Endothelial cell of umbilical vein (primary cell): ENCODE data around the gene HLA-DQA1.

Source experiments
- CTCF ChIP-seq, 2 donors: IDR thresholded peaks; 1 replicate in 1 of 2; 2 replicates in 1 of 2; pipeline ENCODE4 v1.5.1; 2011; ENCODE audit warnings: low read length in 2 of 2, mild to moderate bottlenecking in 2 of 2, moderate library complexity in 2 of 2, control low read depth in 1 of 2, inconsistent platforms in 1 of 2, low read depth in 1 of 2; ENCODE audit not compliant: insufficient read depth in 1 of 2; ENCODE audit errors: extremely low read depth in 1 of 2
- EZH2 ChIP-seq: IDR thresholded peaks from 2 replicates; pipeline ENCODE4 v1.6.1; 2012; ENCODE audit warnings: borderline replicate concordance, low read depth, mild to moderate bottlenecking, moderate library complexity, low read length, inconsistent platforms; ENCODE audit not compliant: severe bottlenecking
- FOS ChIP-seq: IDR thresholded peaks from 2 replicates; pipeline ENCODE4 v1.6.1; 2011; ENCODE audit warnings: mild to moderate bottlenecking, low read length, moderate library complexity, borderline replicate concordance; ENCODE audit not compliant: insufficient read depth
- GATA2 ChIP-seq: IDR thresholded peaks from 2 replicates; pipeline ENCODE4 v1.7.0; 2011; ENCODE audit warnings: low read depth, mild to moderate bottlenecking, moderate library complexity, mixed read lengths, low read length; ENCODE audit not compliant: insufficient read length, insufficient read depth
- JUN ChIP-seq: IDR thresholded peaks from 2 replicates; pipeline ENCODE4 v1.6.1; 2011; ENCODE audit warnings: borderline replicate concordance, low read depth; ENCODE audit not compliant: insufficient read length, insufficient read depth
- MAX ChIP-seq: IDR thresholded peaks from 2 replicates; pipeline ENCODE4 v1.6.1; 2011; ENCODE audit not compliant: insufficient read depth, insufficient read length
- MYC ChIP-seq: IDR thresholded peaks from one replicate; pipeline ENCODE4 v1.6.1; 2011; ENCODE audit warnings: mild to moderate bottlenecking, low read depth, low read length
- POLR2A ChIP-seq: IDR thresholded peaks from 2 replicates; pipeline ENCODE4 v1.6.1; 2012; ENCODE audit warnings: low read depth, mild to moderate bottlenecking, control low read depth, low read length
- POLR2AphosphoS5 ChIP-seq: IDR thresholded peaks from 2 replicates; pipeline ENCODE4 v1.6.1; 2012; ENCODE audit warnings: low read depth, mild to moderate bottlenecking, control low read depth, low read length, moderate library complexity; ENCODE audit not compliant: insufficient read depth

- TF ChIP-seq POLR2A: no peak
- TF ChIP-seq CTCF (IDR thresholded peaks at IDR 0.05; ENCODE audit: extremely low read depth in 1 of 2, insufficient read depth in 1 of 2, low read depth in 1 of 2, low read length in 2 of 2): no peak
- TF ChIP-seq POLR2AphosphoS5: no peak
- no peak for TF ChIP-seq MYC
- no peak for TF ChIP-seq EZH2
- TF ChIP-seq MAX: no peak
- TF ChIP-seq JUN: no peak
- TF ChIP-seq FOS: no peak
- TF ChIP-seq GATA2: no peak
Measured at GRCh38 chr6:32655203-32655710, 18.1 kb downstream of the HLA-DQA1 start.
